Fibroblast of lung (primary cell): ENCODE results near the gene MRPL38.

ENCODE experiments used
- CTCF ChIP-seq, 2 donors: IDR thresholded peaks in 1 of 2; conservative IDR thresholded peaks in 1 of 2; 1 replicate in 1 of 2; 2 replicates in 1 of 2; pipeline ENCODE4 v1.5.1; 2011 to 2012; ENCODE audit warnings: low read length in 2 of 2, control low read depth in 1 of 2, inconsistent platforms in 1 of 2, low read depth in 1 of 2, mild to moderate bottlenecking in 1 of 2
- EZH2 ChIP-seq: IDR thresholded peaks from 2 replicates; pipeline ENCODE4 v1.5.1; 2012; ENCODE audit warnings: low read length, control low read depth, mild to moderate bottlenecking; ENCODE audit errors: missing control alignments

- TF ChIP-seq CTCF (conservative IDR thresholded peaks at IDR 0.05 in 1 of 2, IDR thresholded peaks at IDR 0.05 in 1 of 2; ENCODE audit: low read depth in 1 of 2, low read length in 2 of 2) (no peak), EZH2 (no peak)
Measured at GRCh38 chr17:75921596-75921995, 16.9 kb upstream of the MRPL38 start.
